IMR-90 (cell line): Measurements from ENCODE around the gene PLCG1. TPM values are rescaled to one million over a fixed set of nuclear protein-coding genes. Genes with fewer than 3 reads are reported as not detected.

Experiments used
- ATAC-seq: fragments of 200-7000 bp; cut with Tn5 transposase; 2 replicates; pipeline ENCODE4 v1.9.1; 2020; ENCODE audit warnings: low read depth, mild to moderate bottlenecking, moderate library complexity
- BruUV-seq: library from RNA; stranded (reverse); fragments of 400-500 nt; replicated peaks from 2 replicates; lab custom pipeline; 2021; lab: Mats Ljungman, UMichigan
- CTCF ChIA-PET: fragments of 300-600 bp; formaldehyde crosslinking; extraction: SDS; loops from one replicate; lab custom pipeline; 2021; ENCODE audit warnings: antibody characterized with exemption; lab: Yijun Ruan, JAX
- POLR2A ChIA-PET: fragments of 300-600 bp; sonication (Branson Sonifier 250); formaldehyde crosslinking; loops from one replicate; lab custom pipeline; 2022; ENCODE audit warnings: antibody characterized with exemption; ENCODE audit not compliant: unreplicated experiment; lab: Charles Lee
- DNase-seq: peaks from one replicate; pipeline ENCODE4 v3.0.0; 2013
- H2AFZ ChIP-seq: replicated peaks from 2 replicates; pipeline ENCODE3; 2013; ENCODE audit warnings: low read length, mild to moderate bottlenecking; ENCODE audit not compliant: poor library complexity
- H2AK5ac ChIP-seq: 2 replicates; pipeline ENCODE4 v1.6.1; 2013; ENCODE audit warnings: low read depth, low read length, inconsistent platforms
- H2AK9ac ChIP-seq: replicated peaks from 2 replicates; pipeline ENCODE3; 2013; ENCODE audit warnings: mild to moderate bottlenecking, low read depth, low read length, moderate library complexity; ENCODE audit not compliant: poor library complexity
- H2BK120ac ChIP-seq: 2 replicates; pipeline ENCODE4 v1.6.1; 2013; ENCODE audit warnings: low read depth, low read length, inconsistent platforms
- H2BK15ac ChIP-seq: 3 replicates; pipeline ENCODE4 v1.6.1; 2013; ENCODE audit warnings: low read depth, low read length, inconsistent platforms
- H2BK20ac ChIP-seq: 2 replicates; pipeline ENCODE4 v1.6.1; 2013; ENCODE audit warnings: low read depth, mild to moderate bottlenecking, inconsistent platforms, low read length, moderate library complexity
- H2BK5ac ChIP-seq: 2 replicates; pipeline ENCODE4 v1.6.1; 2013; ENCODE audit warnings: mild to moderate bottlenecking, low read depth, low read length, inconsistent platforms; ENCODE audit not compliant: poor library complexity, severe bottlenecking
- H3K14ac ChIP-seq: replicated peaks from 2 replicates; pipeline ENCODE4 v1.6.1; 2013; ENCODE audit warnings: low read depth, low read length, inconsistent platforms
- H3K18ac ChIP-seq: 2 replicates; pipeline ENCODE4 v1.6.1; 2013; ENCODE audit warnings: low read depth, low read length, control low read depth
- H3K23ac ChIP-seq: 2 replicates; pipeline ENCODE4 v1.6.1; 2013; ENCODE audit warnings: low read depth, low read length, inconsistent platforms
- H3K27ac ChIP-seq: 2 replicates; pipeline ENCODE4 v1.5.1; 2013; ENCODE audit warnings: mild to moderate bottlenecking, control low read depth, low read length; ENCODE audit not compliant: insufficient read depth
- H3K27me3 ChIP-seq: 2 replicates; pipeline ENCODE4 v1.6.1; 2013; ENCODE audit warnings: low read length; ENCODE audit not compliant: control insufficient read depth, insufficient read depth
- H3K36me3 ChIP-seq: 2 replicates; pipeline ENCODE4 v1.6.1; 2013; ENCODE audit warnings: low read length, mixed read lengths; ENCODE audit not compliant: control insufficient read depth, insufficient read depth
- H3K4ac ChIP-seq: 2 replicates; pipeline ENCODE4 v1.6.1; 2013; ENCODE audit warnings: low read depth, low read length, inconsistent platforms
- H3K4me1 ChIP-seq: 2 replicates; pipeline ENCODE4 v1.6.1; 2013; ENCODE audit warnings: low read length, mixed read lengths; ENCODE audit not compliant: control insufficient read depth, insufficient read depth
- H3K4me2 ChIP-seq: 2 replicates; pipeline ENCODE4 v1.6.1; 2013; ENCODE audit warnings: low read depth, mild to moderate bottlenecking, control low read depth, low read length, moderate library complexity
- H3K4me3 ChIP-seq: 2 replicates; pipeline ENCODE4 v1.5.1; 2013; ENCODE audit warnings: low read depth, mild to moderate bottlenecking, control low read depth, low read length, moderate library complexity; ENCODE audit not compliant: insufficient read depth
- H3K56ac ChIP-seq: 2 replicates; pipeline ENCODE4 v1.6.1; 2013; ENCODE audit warnings: low read length, inconsistent platforms; ENCODE audit not compliant: insufficient read depth; ENCODE audit errors: extremely low read depth
- H3K79me1 ChIP-seq, 2 experiments: 2 replicates each; pipeline ENCODE4 v1.6.1; 2013; ENCODE audit warnings: low read length in 2 of 2, inconsistent platforms in 1 of 2, low read depth in 1 of 2
- H3K9ac ChIP-seq: 2 replicates; pipeline ENCODE4 v1.6.1; 2013; ENCODE audit warnings: low read depth, low read length, control low read depth
- H3K9me1 ChIP-seq: 2 replicates; pipeline ENCODE4 v1.6.1; 2013; ENCODE audit warnings: low read length, inconsistent platforms; ENCODE audit not compliant: insufficient read depth
- H3K9me3 ChIP-seq: 2 replicates; pipeline ENCODE4 v1.6.1; 2013; ENCODE audit warnings: low read length; ENCODE audit not compliant: control insufficient read depth, insufficient read depth
- H4K20me1 ChIP-seq: 2 replicates; pipeline ENCODE4 v1.6.1; 2013; ENCODE audit warnings: low read length, inconsistent platforms; ENCODE audit not compliant: insufficient read depth
- H4K5ac ChIP-seq: 2 replicates; pipeline ENCODE4 v1.6.1; 2013; ENCODE audit warnings: mild to moderate bottlenecking, low read depth, low read length, control low read depth
- H4K8ac ChIP-seq, 2 experiments: 2 replicates each; pipeline ENCODE4 v1.6.1; 2013; ENCODE audit warnings: low read depth in 2 of 2, low read length in 2 of 2, control low read depth in 1 of 2, inconsistent platforms in 1 of 2
- H4K91ac ChIP-seq: 2 replicates; pipeline ENCODE4 v1.6.1; 2013; ENCODE audit warnings: low read depth, low read length, inconsistent platforms; ENCODE audit not compliant: insufficient read depth
- CHD1 ChIP-seq: IDR thresholded peaks from 2 replicates; pipeline ENCODE4 v1.6.1; 2012; ENCODE audit warnings: low read depth, low read length, improper control_type of control experiment
- RFX5 ChIP-seq: IDR thresholded peaks from 2 replicates; pipeline ENCODE4 v1.8.0; 2012; ENCODE audit warnings: low read depth, mild to moderate bottlenecking, low read length, moderate library complexity
- WGBS, 2 experiments: methylation state at CpG; one replicate each; pipeline versions ENCODE4 v1.1.5 to v1.1.7; 2013; ENCODE audit warnings: missing lambda C conversion rate in 2 of 2; ENCODE audit not compliant: insufficient read length in 1 of 2; ENCODE audit errors: extremely low coverage in 2 of 2; 5-methylcytosine and 5-hydroxymethylcytosine counted together
- dilution Hi-C: fragments of 300-500 bp; cut with HindIII; formaldehyde crosslinking; loops from one replicate; pipeline ENCODE4 v1.14.3; 2018; ENCODE audit warnings: low sequenced_read_pairs; ENCODE audit not compliant: unreplicated experiment
- in situ Hi-C: fragments of 300-500 bp; cut with MboI; formaldehyde crosslinking; loops from 3 replicates; pipeline ENCODE4 v1.14.3; 2019; ENCODE audit warnings: low sequenced_read_pairs, inconsistent platforms, mixed read lengths
- intact Hi-C: fragments of 100-400 bp; cut with micrococcal nuclease; formaldehyde crosslinking; loops from 2 replicates; pipeline ENCODE4 v1.10.0; 2022
- polyA plus RNA-seq, 3 experiments: library from polyadenylated mRNA; depleted of rRNA; stranded (reverse); fragments of >200 nt; gene quantifications; 2 replicates each; pipeline ENCODE4 v1.2.3, GENCODE V29; 2012; ENCODE audit warnings: low replicate concordance in 1 of 3
- total RNA-seq: library from RNA; depleted of rRNA; stranded (reverse); fragments of >200 nt; gene quantifications from 2 replicates; pipeline ENCODE4 v1.2.3, GENCODE V29; 2012
- TF ChIP-seq, protein P1 (sequence below): fragments of 150-350 bp; IDR thresholded peaks from 2 replicates; pipeline ENCODE4 v1.6.1; 2017; ENCODE audit warnings: mild to moderate bottlenecking, antibody characterized with exemption, low read length, low read depth
- TF ChIP-seq, protein P2 (sequence below): conservative IDR thresholded peaks from 2 replicates; pipeline ENCODE4 v1.5.1; 2012; ENCODE audit warnings: mild to moderate bottlenecking, low read depth, low read length, improper control_type of control experiment

Gene PLCG1
- total and polyA plus RNA-seq, 2 of the 4 experiments (the other 2 are of a cell fraction): 59.1 to 69.1 TPM

DNA sequence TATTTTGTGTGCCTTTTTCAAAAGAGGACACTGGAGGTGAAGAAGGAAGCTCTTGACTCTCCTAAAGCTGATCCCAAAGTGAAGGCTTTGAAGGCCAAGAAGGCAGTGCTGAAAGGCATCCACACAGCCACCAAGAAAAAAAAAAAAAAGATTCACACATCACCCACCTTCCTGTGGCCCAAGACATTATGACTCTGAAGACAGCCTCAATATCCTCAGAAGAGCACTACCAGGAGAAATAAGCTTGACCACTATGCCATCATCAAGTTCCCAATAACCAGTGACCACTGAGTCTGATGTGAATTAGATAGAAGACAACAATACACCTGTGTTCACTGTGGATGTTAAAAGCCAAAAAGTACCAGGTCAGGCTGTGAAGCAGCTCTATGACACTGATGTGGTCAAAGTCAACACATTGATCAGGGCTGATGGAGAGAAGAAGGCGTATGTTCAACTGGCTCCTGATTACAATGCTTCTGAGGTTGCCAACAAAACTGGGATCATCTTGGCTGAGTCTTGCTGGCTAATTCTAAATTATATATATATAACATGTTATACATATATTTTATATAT, 59.4 kb downstream of the PLCG1 start:
- H3K56ac ChIP-seq: no peak overlapping the region
- H2AK9ac ChIP-seq: no peak overlapping the region
- ChIA-PET CTCF (interaction anchor here (0.7 kb wide), 1 partner anchor 380 kb away, joined by 3 read pairs; no protein-coding TSS in a partner anchor), POLR2A (no interaction called here)
- dilution Hi-C loops (no loop called here), intact Hi-C loops (no loop called here), in situ Hi-C loops (no loop called here)
- H3K9me3 ChIP-seq: peaks cover 12% of the 10 kb centered on the region
- no peaks in the 10 kb centered on the region for H3K27me3 ChIP-seq
- no peak overlapping the region for H4K5ac ChIP-seq
- WGBS, 2 experiments: no CpG with 5 or more reads among the region's 1 CpG
- H3K4ac ChIP-seq: no peak overlapping the region
- H2AFZ ChIP-seq: no peak overlapping the region
- no peak for DNase-seq
- no peak overlapping the region for H3K14ac ChIP-seq
- H4K20me1 ChIP-seq: peaks cover 4% of the 10 kb centered on the region; the same call in 1 of the 2 replicates
- no peak overlapping the region for H3K9ac ChIP-seq
- H2BK15ac ChIP-seq: no peak overlapping the region
- no peaks in the 10 kb centered on the region; the same call in 1 of the 2 replicates for H3K9me1 ChIP-seq
- no peak overlapping the region for H4K8ac ChIP-seq
- no peak overlapping the region for H3K4me3 ChIP-seq
- no peak overlapping the region for H2AK5ac ChIP-seq
- H3K4me1 ChIP-seq: 0 out of 2 replicates have a peak, but pooled peaks cover 1% of the 10 kb centered on the region
- TF ChIP-seq, protein P1, sequence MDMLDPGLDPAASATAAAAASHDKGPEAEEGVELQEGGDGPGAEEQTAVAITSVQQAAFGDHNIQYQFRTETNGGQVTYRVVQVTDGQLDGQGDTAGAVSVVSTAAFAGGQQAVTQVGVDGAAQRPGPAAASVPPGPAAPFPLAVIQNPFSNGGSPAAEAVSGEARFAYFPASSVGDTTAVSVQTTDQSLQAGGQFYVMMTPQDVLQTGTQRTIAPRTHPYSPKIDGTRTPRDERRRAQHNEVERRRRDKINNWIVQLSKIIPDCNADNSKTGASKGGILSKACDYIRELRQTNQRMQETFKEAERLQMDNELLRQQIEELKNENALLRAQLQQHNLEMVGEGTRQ: no peak
- TF ChIP-seq RFX5 (no peak), CHD1 (no peak)
- TF ChIP-seq, protein P2, sequence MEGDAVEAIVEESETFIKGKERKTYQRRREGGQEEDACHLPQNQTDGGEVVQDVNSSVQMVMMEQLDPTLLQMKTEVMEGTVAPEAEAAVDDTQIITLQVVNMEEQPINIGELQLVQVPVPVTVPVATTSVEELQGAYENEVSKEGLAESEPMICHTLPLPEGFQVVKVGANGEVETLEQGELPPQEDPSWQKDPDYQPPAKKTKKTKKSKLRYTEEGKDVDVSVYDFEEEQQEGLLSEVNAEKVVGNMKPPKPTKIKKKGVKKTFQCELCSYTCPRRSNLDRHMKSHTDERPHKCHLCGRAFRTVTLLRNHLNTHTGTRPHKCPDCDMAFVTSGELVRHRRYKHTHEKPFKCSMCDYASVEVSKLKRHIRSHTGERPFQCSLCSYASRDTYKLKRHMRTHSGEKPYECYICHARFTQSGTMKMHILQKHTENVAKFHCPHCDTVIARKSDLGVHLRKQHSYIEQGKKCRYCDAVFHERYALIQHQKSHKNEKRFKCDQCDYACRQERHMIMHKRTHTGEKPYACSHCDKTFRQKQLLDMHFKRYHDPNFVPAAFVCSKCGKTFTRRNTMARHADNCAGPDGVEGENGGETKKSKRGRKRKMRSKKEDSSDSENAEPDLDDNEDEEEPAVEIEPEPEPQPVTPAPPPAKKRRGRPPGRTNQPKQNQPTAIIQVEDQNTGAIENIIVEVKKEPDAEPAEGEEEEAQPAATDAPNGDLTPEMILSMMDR: no peak
- H2BK5ac ChIP-seq: no peak overlapping the region
- no peak overlapping the region for H3K23ac ChIP-seq
- no TSS peak for BruUV-seq
- no peak overlapping the region for H3K4me2 ChIP-seq
- peaks cover 8 to 33% of the 10 kb centered on the region in 2 experiments for H3K79me1 ChIP-seq
- H3K27ac ChIP-seq: no peak overlapping the region
- no peak overlapping the region for H4K91ac ChIP-seq
- peaks cover 13% of the 10 kb centered on the region for H3K36me3 ChIP-seq
- ATAC-seq: no peak
- H2BK120ac ChIP-seq: no peak overlapping the region
- H3K18ac ChIP-seq: no peak overlapping the region
- no peak overlapping the region for H2BK20ac ChIP-seq
